ENCODE data around the gene FGF6.

The FGF6 gene

DNA sequence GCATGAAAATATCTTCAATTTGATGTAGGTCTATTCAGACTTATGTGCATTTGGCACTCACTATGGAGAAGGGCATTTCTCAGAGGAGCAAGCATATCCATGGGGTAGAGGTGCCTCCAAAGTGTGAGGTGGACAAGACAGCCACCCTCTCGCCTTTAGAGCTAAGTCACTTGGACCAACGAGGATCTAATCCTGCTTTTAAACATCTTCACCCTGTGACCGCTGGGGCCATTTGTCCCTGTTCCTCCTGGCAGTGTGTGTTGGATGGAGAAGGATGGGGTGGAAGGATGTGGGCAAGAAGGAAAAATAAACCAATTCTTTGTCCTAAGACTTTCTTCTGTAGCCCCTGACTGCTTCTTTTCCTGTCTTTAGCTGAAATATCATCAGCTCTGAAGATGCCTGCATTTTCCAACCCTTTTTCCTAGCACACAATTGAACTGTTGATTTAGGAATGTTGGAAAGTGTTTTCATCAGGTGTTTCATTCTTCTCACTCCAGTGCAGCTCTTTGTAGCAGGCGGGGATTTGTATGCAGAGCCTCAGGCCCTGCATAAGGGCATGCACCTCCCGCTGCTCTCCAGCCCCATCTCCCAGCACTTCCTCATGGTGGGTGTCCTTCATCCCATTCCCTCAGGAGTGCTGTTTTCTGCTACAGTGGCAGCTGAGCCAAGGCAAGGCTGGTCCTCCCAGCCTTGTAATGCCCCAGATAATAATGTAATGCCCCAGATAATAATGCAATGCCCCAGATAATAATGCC is 5.3 kb downstream of the FGF6 start:
- Histone ChIP-seq H3K9me3 (ENCODE audit: insufficient read depth, low read depth, low read length) (no peaks in the 10 kb centered on the region), H3K9ac (ENCODE audit: low read depth, low read length, poor library complexity, severe bottlenecking) (no peak overlapping the region), H2AFZ (ENCODE audit: low read length) (no peak overlapping the region), H4K20me1 (ENCODE audit: insufficient read depth, low read length, poor library complexity, severe bottlenecking) (no peaks in the 10 kb centered on the region), H3K36me3 (ENCODE audit: insufficient read depth, low read length) (no peaks in the 10 kb centered on the region), H3K79me2 (ENCODE audit: insufficient read depth, low read length) (no peaks in the 10 kb centered on the region), H3K4me2 (ENCODE audit: low read depth, low read length, poor library complexity, severe bottlenecking) (no peak overlapping the region), H3K9me2 (replicated peaks; ENCODE audit: low read depth, low read length) (no peaks in the 10 kb centered on the region), H3K27me3 (ENCODE audit: insufficient read depth, low read length, poor library complexity, severe bottlenecking) (no peaks in the 10 kb centered on the region), H3K4me1 (ENCODE audit: insufficient read depth, low read length, poor library complexity, severe bottlenecking) (peaks cover 7% of the 10 kb centered on the region), H3F3A (ENCODE audit: low read depth) (no peaks in the 10 kb centered on the region), H3K4me3 (ENCODE audit: low read length, poor library complexity, severe bottlenecking) (no peak overlapping the region)
- TF ChIP-seq EZH2phosphoT487 (IDR thresholded peaks at IDR 0.05; ENCODE audit: borderline replicate concordance), result no peak
- TF ChIP-seq, protein P1, sequence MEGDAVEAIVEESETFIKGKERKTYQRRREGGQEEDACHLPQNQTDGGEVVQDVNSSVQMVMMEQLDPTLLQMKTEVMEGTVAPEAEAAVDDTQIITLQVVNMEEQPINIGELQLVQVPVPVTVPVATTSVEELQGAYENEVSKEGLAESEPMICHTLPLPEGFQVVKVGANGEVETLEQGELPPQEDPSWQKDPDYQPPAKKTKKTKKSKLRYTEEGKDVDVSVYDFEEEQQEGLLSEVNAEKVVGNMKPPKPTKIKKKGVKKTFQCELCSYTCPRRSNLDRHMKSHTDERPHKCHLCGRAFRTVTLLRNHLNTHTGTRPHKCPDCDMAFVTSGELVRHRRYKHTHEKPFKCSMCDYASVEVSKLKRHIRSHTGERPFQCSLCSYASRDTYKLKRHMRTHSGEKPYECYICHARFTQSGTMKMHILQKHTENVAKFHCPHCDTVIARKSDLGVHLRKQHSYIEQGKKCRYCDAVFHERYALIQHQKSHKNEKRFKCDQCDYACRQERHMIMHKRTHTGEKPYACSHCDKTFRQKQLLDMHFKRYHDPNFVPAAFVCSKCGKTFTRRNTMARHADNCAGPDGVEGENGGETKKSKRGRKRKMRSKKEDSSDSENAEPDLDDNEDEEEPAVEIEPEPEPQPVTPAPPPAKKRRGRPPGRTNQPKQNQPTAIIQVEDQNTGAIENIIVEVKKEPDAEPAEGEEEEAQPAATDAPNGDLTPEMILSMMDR (conservative IDR thresholded peaks at IDR 0.05; ENCODE audit: low read length), result no peak

DNA sequence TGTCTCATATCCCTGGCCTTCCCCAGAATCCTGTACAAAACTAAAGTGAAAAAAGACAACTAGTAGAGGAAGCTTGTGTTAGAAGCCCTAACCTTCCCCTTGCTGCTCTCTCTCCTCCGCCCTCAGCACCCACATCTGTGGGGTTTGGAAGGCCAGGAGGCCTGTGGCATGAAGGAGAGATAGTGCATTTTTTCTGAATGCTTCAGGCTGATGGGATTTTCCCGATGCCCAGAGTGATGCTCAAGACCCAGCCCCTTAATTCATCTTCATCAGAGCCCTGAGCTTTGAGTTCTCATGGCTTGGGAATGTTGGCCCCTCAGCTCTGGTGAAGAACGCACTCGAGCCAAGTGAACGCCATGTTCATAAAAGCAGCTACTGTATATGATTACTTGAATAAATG is 5.9 kb downstream of the FGF6 start:
- Histone ChIP-seq H3F3A (ENCODE audit: low read depth) (no peaks in the 10 kb centered on the region), H3K4me2 (ENCODE audit: low read depth, low read length, poor library complexity, severe bottlenecking) (no peak overlapping the region), H4K20me1 (ENCODE audit: insufficient read depth, low read length, poor library complexity, severe bottlenecking) (no peaks in the 10 kb centered on the region), H3K4me1 (ENCODE audit: insufficient read depth, low read length, poor library complexity, severe bottlenecking) (peaks cover 7% of the 10 kb centered on the region), H3K36me3 (ENCODE audit: insufficient read depth, low read length) (no peaks in the 10 kb centered on the region), H2AFZ (ENCODE audit: low read length) (no peak overlapping the region), H3K4me3 (ENCODE audit: low read length, poor library complexity, severe bottlenecking) (no peak overlapping the region), H3K9ac (ENCODE audit: low read depth, low read length, poor library complexity, severe bottlenecking) (no peak overlapping the region), H3K9me3 (ENCODE audit: insufficient read depth, low read depth, low read length) (no peaks in the 10 kb centered on the region), H3K79me2 (ENCODE audit: insufficient read depth, low read length) (no peaks in the 10 kb centered on the region), H3K27me3 (ENCODE audit: insufficient read depth, low read length, poor library complexity, severe bottlenecking) (no peaks in the 10 kb centered on the region), H3K9me2 (replicated peaks; ENCODE audit: low read depth, low read length) (no peaks in the 10 kb centered on the region)
- TF ChIP-seq, protein P1 (conservative IDR thresholded peaks at IDR 0.05; ENCODE audit: low read length), result no peak
- no peak for TF ChIP-seq EZH2phosphoT487 (IDR thresholded peaks at IDR 0.05; ENCODE audit: borderline replicate concordance)

DNA sequence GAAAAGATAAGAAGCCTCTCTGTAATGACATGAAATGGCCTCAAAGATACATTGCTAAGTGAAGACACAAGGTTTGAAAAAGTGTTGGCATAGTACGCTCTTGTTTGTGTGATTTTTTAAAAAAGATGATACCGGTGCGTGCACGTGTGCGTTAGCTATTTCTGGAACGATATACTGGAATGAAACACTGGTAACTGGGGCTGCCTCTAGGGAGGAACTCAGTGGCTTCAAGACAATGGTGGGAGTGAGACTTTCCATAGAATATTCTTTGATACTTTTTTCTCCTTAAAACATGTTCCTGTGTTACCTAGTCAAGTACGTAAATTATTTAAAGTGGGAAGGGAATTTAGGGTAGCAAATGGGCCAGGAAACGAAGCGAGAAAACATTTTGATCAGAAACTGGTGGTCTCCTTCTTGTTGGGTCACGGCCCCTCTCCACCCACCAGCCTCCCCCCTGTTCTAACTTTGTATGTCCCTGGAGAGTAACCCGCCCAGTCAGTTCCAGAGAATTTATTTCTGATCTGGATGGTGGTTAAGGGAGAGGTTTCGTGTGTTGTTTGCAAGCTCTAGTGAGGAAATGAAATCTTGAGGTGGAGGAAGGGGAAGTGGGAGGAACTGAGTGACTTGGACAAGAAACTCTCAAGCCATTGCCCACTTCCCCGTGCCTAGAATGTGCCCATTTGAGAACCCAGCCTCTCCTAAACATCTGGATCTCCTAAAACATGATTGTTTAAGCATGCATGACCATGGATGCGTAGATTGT is 6.6 kb downstream of the FGF6 start:
- no peaks in the 10 kb centered on the region for H3K9me3 ChIP-seq (ENCODE audit: insufficient read depth, low read depth, low read length)
- TF ChIP-seq, protein P1 (conservative IDR thresholded peaks at IDR 0.05; ENCODE audit: low read length), result no peak
- no peak for TF ChIP-seq EZH2phosphoT487 (IDR thresholded peaks at IDR 0.05; ENCODE audit: borderline replicate concordance)
- H3K9ac ChIP-seq (ENCODE audit: low read depth, low read length, poor library complexity, severe bottlenecking), result no peak overlapping the region

More for the DNA sequence above, 6.6 kb downstream of the FGF6 start:
- no peaks in the 10 kb centered on the region for H4K20me1 ChIP-seq (ENCODE audit: insufficient read depth, low read length, poor library complexity, severe bottlenecking)
- H3F3A ChIP-seq (ENCODE audit: low read depth), result no peaks in the 10 kb centered on the region
- no peaks in the 10 kb centered on the region for H3K9me2 ChIP-seq (replicated peaks; ENCODE audit: low read depth, low read length)
- H3K79me2 ChIP-seq (ENCODE audit: insufficient read depth, low read length), result no peaks in the 10 kb centered on the region
- H3K4me3 ChIP-seq (ENCODE audit: low read length, poor library complexity, severe bottlenecking), result no peak overlapping the region
- no peaks in the 10 kb centered on the region for H3K36me3 ChIP-seq (ENCODE audit: insufficient read depth, low read length)
- no peaks in the 10 kb centered on the region for H3K27me3 ChIP-seq (ENCODE audit: insufficient read depth, low read length, poor library complexity, severe bottlenecking)
- no peak overlapping the region for H3K4me2 ChIP-seq (ENCODE audit: low read depth, low read length, poor library complexity, severe bottlenecking)
- no peak overlapping the region for H2AFZ ChIP-seq (ENCODE audit: low read length)
- H3K4me1 ChIP-seq (ENCODE audit: insufficient read depth, low read length, poor library complexity, severe bottlenecking), result peaks cover 7% of the 10 kb centered on the region
